ENCODE results near the gene DDX6.

DDX6 gene

DNA sequence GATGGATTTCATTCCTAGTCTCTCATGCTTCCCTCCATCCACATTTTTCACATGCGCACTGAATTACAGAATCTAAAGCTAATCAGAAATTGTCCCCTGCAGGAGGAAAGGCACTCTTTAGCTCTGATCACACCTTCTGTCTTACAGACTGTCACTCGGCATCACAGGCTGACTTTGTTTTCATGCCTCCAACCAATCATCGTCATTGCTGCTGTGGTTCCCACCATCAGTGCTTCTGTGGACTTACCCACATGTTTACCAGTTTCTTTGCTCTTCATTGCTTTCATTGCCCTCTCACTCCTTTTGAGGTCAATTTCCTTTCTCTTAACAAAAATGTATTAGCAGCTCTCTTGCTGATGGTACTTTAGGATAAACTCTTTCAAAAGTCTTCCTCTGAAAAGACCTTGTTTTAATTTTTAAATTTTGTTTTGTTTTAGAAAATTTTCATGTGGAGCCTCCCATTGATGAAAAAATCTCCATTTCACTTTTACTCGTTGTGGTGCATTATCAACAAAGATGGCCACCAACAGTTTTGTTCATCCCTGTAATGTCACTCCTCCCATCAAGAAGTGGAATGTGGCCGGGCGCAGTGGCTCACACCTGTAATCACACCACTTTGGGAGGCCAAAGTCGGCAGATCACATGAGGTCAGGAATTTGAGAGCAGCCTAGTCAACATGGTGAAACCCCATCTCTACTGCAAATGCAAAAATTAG is 91.3 kb downstream of the DDX6 start:
- H3K4me2 ChIP-seq (ENCODE audit: insufficient read depth, low read length): no peak overlapping the region
- no peak overlapping the region for H2AFZ ChIP-seq (ENCODE audit: low read depth, low read length)
- no peak overlapping the region for H3K4me3 ChIP-seq (ENCODE audit: low read depth in 1 of 2, low read length in 2 of 2)
- DNase-seq (peak; percentile 57), ATAC-seq (ENCODE audit: insufficient read depth, low read depth) (peak; percentile 85)
- no peaks in the 10 kb centered on the region for H3K27me3 ChIP-seq (ENCODE audit: insufficient read depth, low read length, poor library complexity)
- TF ChIP-seq, protein P1, sequence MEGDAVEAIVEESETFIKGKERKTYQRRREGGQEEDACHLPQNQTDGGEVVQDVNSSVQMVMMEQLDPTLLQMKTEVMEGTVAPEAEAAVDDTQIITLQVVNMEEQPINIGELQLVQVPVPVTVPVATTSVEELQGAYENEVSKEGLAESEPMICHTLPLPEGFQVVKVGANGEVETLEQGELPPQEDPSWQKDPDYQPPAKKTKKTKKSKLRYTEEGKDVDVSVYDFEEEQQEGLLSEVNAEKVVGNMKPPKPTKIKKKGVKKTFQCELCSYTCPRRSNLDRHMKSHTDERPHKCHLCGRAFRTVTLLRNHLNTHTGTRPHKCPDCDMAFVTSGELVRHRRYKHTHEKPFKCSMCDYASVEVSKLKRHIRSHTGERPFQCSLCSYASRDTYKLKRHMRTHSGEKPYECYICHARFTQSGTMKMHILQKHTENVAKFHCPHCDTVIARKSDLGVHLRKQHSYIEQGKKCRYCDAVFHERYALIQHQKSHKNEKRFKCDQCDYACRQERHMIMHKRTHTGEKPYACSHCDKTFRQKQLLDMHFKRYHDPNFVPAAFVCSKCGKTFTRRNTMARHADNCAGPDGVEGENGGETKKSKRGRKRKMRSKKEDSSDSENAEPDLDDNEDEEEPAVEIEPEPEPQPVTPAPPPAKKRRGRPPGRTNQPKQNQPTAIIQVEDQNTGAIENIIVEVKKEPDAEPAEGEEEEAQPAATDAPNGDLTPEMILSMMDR (IDR thresholded peaks at IDR 0.05; ENCODE audit: borderline replicate concordance, extremely low read depth, low read length, poor library complexity, severe bottlenecking): no peak
- TF ChIP-seq EZH2 (IDR thresholded peaks at IDR 0.05; ENCODE audit: borderline replicate concordance, low read depth, low read length, severe bottlenecking): no peak
- no peaks in the 10 kb centered on the region for H3K79me2 ChIP-seq (ENCODE audit: insufficient read depth, low read length)
- no peaks in the 10 kb centered on the region for H3K36me3 ChIP-seq (ENCODE audit: insufficient read depth, low read length)
- no peak overlapping the region for H3K27ac ChIP-seq (ENCODE audit: low read length)
- H4K20me1 ChIP-seq (ENCODE audit: insufficient read depth, low read length): no peaks in the 10 kb centered on the region; the same call in 1 of the 2 replicates
- peaks cover 17% of the 10 kb centered on the region for H3K4me1 ChIP-seq (ENCODE audit: insufficient read depth, low read length)
- H3K9ac ChIP-seq (ENCODE audit: low read depth, low read length): no peak overlapping the region
- H3K9me3 ChIP-seq (ENCODE audit: insufficient read depth, low read length, severe bottlenecking): no peaks in the 10 kb centered on the region

Data from DND-41 (cell line).